Fibroblast of lung (primary cell): ENCODE results near the gene TUBG2. TPM values are rescaled to one million over a fixed set of nuclear protein-coding genes. Genes with fewer than 3 reads are reported as not detected.

Experiments used
- DNase-seq, 2 donors: peaks; one replicate each; pipeline versions ENCODE4 v3.0.0 to v3.0.0-alpha.2; 2010; ENCODE audit warnings: low read depth in 2 of 2
- H2AFZ ChIP-seq: 2 replicates; pipeline ENCODE4 v1.5.1; 2012; ENCODE audit warnings: low read length, control low read depth, inconsistent platforms
- H3K27ac ChIP-seq: 2 replicates; pipeline ENCODE4 v1.5.1; 2011; ENCODE audit warnings: low read length, control low read depth; ENCODE audit not compliant: insufficient read depth
- H3K27me3 ChIP-seq: 2 replicates; pipeline ENCODE4 v1.5.1; 2011; ENCODE audit warnings: mild to moderate bottlenecking, low read length; ENCODE audit not compliant: control insufficient read depth, insufficient read depth
- H3K36me3 ChIP-seq: 2 replicates; pipeline ENCODE4 v1.5.1; 2011; ENCODE audit warnings: low read length; ENCODE audit not compliant: control insufficient read depth, insufficient read depth
- H3K4me1 ChIP-seq: 2 replicates; pipeline ENCODE4 v1.5.1; 2011; ENCODE audit warnings: low read length; ENCODE audit not compliant: control insufficient read depth, insufficient read depth; ENCODE audit errors: extremely low read depth
- H3K4me2 ChIP-seq: 2 replicates; pipeline ENCODE4 v1.5.1; 2011; ENCODE audit warnings: low read length, control low read depth; ENCODE audit not compliant: insufficient read depth; ENCODE audit errors: extremely low read depth
- H3K4me3 ChIP-seq, 4 experiments: fragments of 200-600 bp in 1 of 4; sonication (generic) in 1 of 4; replicated peaks in 1 of 4; 2 replicates each; pipeline ENCODE4 v1.5.1; 2011 to 2016; ENCODE audit warnings: low read length in 4 of 4, low read depth in 3 of 4, mild to moderate bottlenecking in 3 of 4, control low read depth in 2 of 4, inconsistent platforms in 1 of 4, mixed read lengths in 1 of 4; ENCODE audit not compliant: insufficient read depth in 1 of 4; ENCODE audit errors: control extremely low read depth in 1 of 4
- H3K79me2 ChIP-seq: 2 replicates; pipeline ENCODE4 v1.5.1; 2012; ENCODE audit warnings: mild to moderate bottlenecking, low read length, inconsistent platforms; ENCODE audit not compliant: control insufficient read depth, insufficient read depth
- H3K9ac ChIP-seq: 2 replicates; pipeline ENCODE4 v1.5.1; 2011; ENCODE audit warnings: mild to moderate bottlenecking, low read length, control low read depth; ENCODE audit not compliant: insufficient read depth
- H3K9me3 ChIP-seq: 2 replicates; pipeline ENCODE4 v1.5.1; 2012; ENCODE audit warnings: low read depth, low read length; ENCODE audit not compliant: control insufficient read depth, insufficient read depth
- H4K20me1 ChIP-seq: 2 replicates; pipeline ENCODE4 v1.5.1; 2011; ENCODE audit warnings: low read length; ENCODE audit not compliant: control insufficient read depth, insufficient read depth; ENCODE audit errors: extremely low read depth
- CTCF ChIP-seq, 2 donors: IDR thresholded peaks in 1 of 2; conservative IDR thresholded peaks in 1 of 2; 1 replicate in 1 of 2; 2 replicates in 1 of 2; pipeline ENCODE4 v1.5.1; 2011 to 2012; ENCODE audit warnings: low read length in 2 of 2, control low read depth in 1 of 2, inconsistent platforms in 1 of 2, low read depth in 1 of 2, mild to moderate bottlenecking in 1 of 2
- EZH2 ChIP-seq: IDR thresholded peaks from 2 replicates; pipeline ENCODE4 v1.5.1; 2012; ENCODE audit warnings: low read length, control low read depth, mild to moderate bottlenecking; ENCODE audit errors: missing control alignments
- polyA plus RNA-seq, 2 donors: library from polyadenylated mRNA; depleted of rRNA in 1 of 2; stranded (reverse) in 1 of 2; unstranded in 1 of 2; fragments of >200 nt; gene quantifications; 2 replicates each; pipeline ENCODE4 v1.2.1, GENCODE V29; 2011 to 2012; ENCODE audit warnings: missing spikeins in 1 of 2
- total RNA-seq: library from RNA; depleted of rRNA; stranded (reverse); fragments of >200 nt; gene quantifications from 2 replicates; pipeline ENCODE4 v1.2.1, GENCODE V29; 2014

TUBG2 gene
- total and polyA plus RNA-seq, 2 donors (not counting 1 experiment from before 2014, with no cell fraction given) = 11.6 to 13.5 TPM

- Histone ChIP-seq H3K4me3 (peak overlapping the region; percentile 62 to 88 (median 78)), H3K36me3 (peaks cover 14% of the 10 kb centered on the region), H3K4me2 (peak overlapping the region; percentile 88), H3K27me3 (no peaks in the 10 kb centered on the region), H3K4me1 (peaks cover 33% of the 10 kb centered on the region), H3K79me2 (peaks cover 4% of the 10 kb centered on the region), H3K9ac (peak overlapping the region; percentile 58), H2AFZ (peak overlapping the region; percentile 73), H3K9me3 (no peaks in the 10 kb centered on the region), H4K20me1 (no peaks in the 10 kb centered on the region), H3K27ac (peak overlapping the region; percentile 76)
- peak; percentile 53 to 70 for DNase-seq
- no peak for TF ChIP-seq CTCF (conservative IDR thresholded peaks at IDR 0.05 in 1 of 2, IDR thresholded peaks at IDR 0.05 in 1 of 2; ENCODE audit: low read depth in 1 of 2, low read length in 2 of 2)
- TF ChIP-seq EZH2 = no peak
These were observed 23.8 kb downstream of the TUBG2 start for GRCh38 chr17:42682722-42683403.

- H3K79me2 ChIP-seq = peaks cover 4% of the 10 kb centered on the region
- TF ChIP-seq CTCF (conservative IDR thresholded peaks at IDR 0.05 in 1 of 2, IDR thresholded peaks at IDR 0.05 in 1 of 2; ENCODE audit: low read depth in 1 of 2, low read length in 2 of 2) (no peak), EZH2 (no peak)
- H3K27ac ChIP-seq = peak overlapping the region; percentile 76
- peak overlapping the region; percentile 62 to 88 (median 78) for H3K4me3 ChIP-seq
- peak overlapping the region; percentile 58 for H3K9ac ChIP-seq
- H3K9me3 ChIP-seq = no peaks in the 10 kb centered on the region
- H3K4me2 ChIP-seq = peak overlapping the region; percentile 88
- no peak overlapping the region for H2AFZ ChIP-seq
- H3K27me3 ChIP-seq = no peaks in the 10 kb centered on the region
- peaks cover 16% of the 10 kb centered on the region for H3K36me3 ChIP-seq
- H3K4me1 ChIP-seq = peaks cover 31% of the 10 kb centered on the region
- DNase-seq = peak in 1 of 2 donors; percentile 69
- H4K20me1 ChIP-seq = no peaks in the 10 kb centered on the region
These were observed 24.4 kb downstream of the TUBG2 start for GRCh38 chr17:42683407-42684034.

- H2AFZ ChIP-seq = no peak overlapping the region
- no peak for DNase-seq
- peaks cover 20% of the 10 kb centered on the region for H3K4me1 ChIP-seq
- TF ChIP-seq CTCF (conservative IDR thresholded peaks at IDR 0.05 in 1 of 2, IDR thresholded peaks at IDR 0.05 in 1 of 2; ENCODE audit: low read depth in 1 of 2, low read length in 2 of 2) (no peak), EZH2 (no peak)
- no peaks in the 10 kb centered on the region for H4K20me1 ChIP-seq
- no peak overlapping the region for H3K4me2 ChIP-seq
- no peaks in the 10 kb centered on the region for H3K27me3 ChIP-seq
- H3K36me3 ChIP-seq = peaks cover 17% of the 10 kb centered on the region
- H3K9me3 ChIP-seq = no peaks in the 10 kb centered on the region
- no peak overlapping the region for H3K9ac ChIP-seq
- H3K27ac ChIP-seq = no peak overlapping the region
- H3K79me2 ChIP-seq = peaks cover 4% of the 10 kb centered on the region
- no peak overlapping the region for H3K4me3 ChIP-seq
These were observed 26.0 kb downstream of the TUBG2 start for GRCh38 chr17:42684929-42685556.
